ENCODE measurements around the gene CDKL2. TPM values are rescaled to one million over a fixed set of nuclear protein-coding genes. Genes with fewer than 3 reads are reported as not detected.

CDKL2 gene
- total and polyA plus RNA-seq, 8 donors, result 0.19 to 11.6 (median 0.52) TPM; not detected in 2

- peaks cover 0 to 56% (median 25%) of the 10 kb centered on the region in 4 donors for H3K4me1 ChIP-seq
- no peaks in the 10 kb centered on the region for H3K27me3 ChIP-seq
- intact Hi-C loops (cut with DNase I; ENCODE audit: low total_unique reads), result no loop called here
- 33 to 64% (median 52%) methylated on average over 1 of the region's 1 CpG for WGBS, 5 donors
- TF ChIP-seq CTCF (IDR thresholded peaks at IDR 0.05) (no peak), POLR2AphosphoS5 (IDR thresholded peaks at IDR 0.05) (no peak), EP300 (IDR thresholded peaks at IDR 0.05) (no peak), POLR2A (IDR thresholded peaks at IDR 0.05) (no peak)
- H3K36me3 ChIP-seq, result peaks cover 21 to 69% (median 59%) of the 10 kb centered on the region in 4 donors
- no peak for DNase-seq
- no peak overlapping the region for H3K27ac ChIP-seq
- H3K4me3 ChIP-seq, result no peak overlapping the region
- no peaks in the 10 kb centered on the region for H3K9me3 ChIP-seq
Measured at GRCh38 chr4:75659512-75660031, 29.2 kb upstream of the CDKL2 start.

- H3K4me1 ChIP-seq, result peaks cover 0 to 57% (median 22%) of the 10 kb centered on the region in 4 donors
- TF ChIP-seq POLR2AphosphoS5 (IDR thresholded peaks at IDR 0.05) (no peak), POLR2A (IDR thresholded peaks at IDR 0.05) (no peak), EP300 (IDR thresholded peaks at IDR 0.05) (no peak), CTCF (IDR thresholded peaks at IDR 0.05) (no peak)
- DNase-seq, result peak in 1 of 2 donors; percentile 17
- intact Hi-C loops (cut with DNase I; ENCODE audit: low total_unique reads), result no loop called here
- H3K9me3 ChIP-seq, result no peaks in the 10 kb centered on the region
- peaks cover 21 to 76% (median 66%) of the 10 kb centered on the region in 4 donors for H3K36me3 ChIP-seq
- no peaks in the 10 kb centered on the region for H3K27me3 ChIP-seq
- H3K27ac ChIP-seq, result no peak overlapping the region
- 80 to 86% (median 83%) methylated on average over 4 of the region's 4 CpGs for WGBS, 5 donors
- H3K4me3 ChIP-seq, result no peak overlapping the region
Measured at GRCh38 chr4:75658876-75659275, 28.5 kb upstream of the CDKL2 start.

DNA sequence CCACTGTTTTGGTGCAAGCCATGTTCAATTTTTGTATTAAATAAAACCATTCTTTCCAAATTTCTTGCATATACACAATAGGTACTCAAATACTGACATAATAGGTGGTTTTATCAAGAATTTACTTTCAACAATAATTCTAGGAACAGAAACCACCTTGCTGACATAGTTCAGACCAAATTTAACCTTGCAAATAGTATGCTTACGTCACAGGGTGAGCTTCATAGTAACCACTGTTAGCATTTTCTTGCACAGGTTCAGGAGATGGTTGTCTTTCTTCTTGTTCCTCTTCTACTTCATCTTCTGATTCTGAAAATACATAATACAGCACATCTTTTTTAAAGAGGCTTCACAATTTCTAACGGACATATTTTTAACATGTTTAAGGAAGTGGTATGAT lies 25.2 kb upstream of the CDKL2 start:
- no peaks in the 10 kb centered on the region for H3K27me3 ChIP-seq
- TF ChIP-seq CTCF (IDR thresholded peaks at IDR 0.05) (no peak), POLR2AphosphoS5 (IDR thresholded peaks at IDR 0.05) (no peak)
- H3K9me3 ChIP-seq, result no peaks in the 10 kb centered on the region
- no peak overlapping the region for H3K4me3 ChIP-seq
- intact Hi-C loops (cut with DNase I; ENCODE audit: low total_unique reads), result no loop called here
- H3K36me3 ChIP-seq, result peaks cover 18 to 94% (median 79%) of the 10 kb centered on the region in 4 donors
- WGBS, 5 donors, result 49 to 82% (median 69%) methylated on average over 2 of the region's 2 CpGs
- no peak for DNase-seq
- peaks cover 0 to 42% (median 24%) of the 10 kb centered on the region in 4 donors for H3K4me1 ChIP-seq
- no peak overlapping the region for H3K27ac ChIP-seq

DNA sequence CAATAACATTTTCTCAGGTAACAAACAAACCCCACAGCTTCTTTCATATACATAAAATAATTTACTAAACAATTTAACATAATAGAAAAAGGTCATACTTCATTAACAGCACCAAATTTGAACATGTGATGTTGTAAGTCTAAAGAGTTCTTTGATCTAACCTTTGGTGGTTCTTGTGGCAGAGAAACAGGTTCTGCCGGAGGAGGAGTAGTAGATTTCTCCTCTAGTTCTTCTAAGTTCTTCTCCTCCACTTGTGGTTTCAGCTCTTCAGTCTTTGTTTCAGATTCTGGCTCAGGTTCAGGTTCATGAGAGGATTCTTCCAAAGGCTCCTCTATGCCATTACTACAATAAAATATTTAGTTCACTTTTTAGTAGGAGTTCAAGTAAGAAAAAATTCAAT lies 24.6 kb upstream of the CDKL2 start:
- Histone ChIP-seq H3K36me3 (peaks cover 18 to 94% (median 85%) of the 10 kb centered on the region in 4 donors), H3K4me3 (no peak overlapping the region), H3K4me1 (peaks cover 0 to 36% (median 18%) of the 10 kb centered on the region in 4 donors), H3K9me3 (no peaks in the 10 kb centered on the region), H3K27ac (no peak overlapping the region), H3K27me3 (no peaks in the 10 kb centered on the region)
- intact Hi-C loops (cut with DNase I; ENCODE audit: low total_unique reads), result no loop called here
- DNase-seq, result no peak
- 43 to 75% (median 51%) methylated on average over 1 of the region's 1 CpG for WGBS, 5 donors
- TF ChIP-seq CTCF (IDR thresholded peaks at IDR 0.05), result no peak
- no peak for TF ChIP-seq POLR2A (IDR thresholded peaks at IDR 0.05)
- TF ChIP-seq POLR2AphosphoS5 (IDR thresholded peaks at IDR 0.05), result no peak
- no peak for TF ChIP-seq EP300 (IDR thresholded peaks at IDR 0.05)
